ENCODE data around the gene IL4I1.

The IL4I1 gene

GRCh38 chr19:49860336-49861102 is 36.2 kb downstream of the IL4I1 start:
- no peak for TF ChIP-seq CTCF (conservative IDR thresholded peaks at IDR 0.05; ENCODE audit: low read depth, low read length)
- H3K4me3 ChIP-seq (ENCODE audit: low read length): no peak overlapping the region
- DNase-seq (ENCODE audit: low read depth): no peak

GRCh38 chr19:49859682-49860335 is 36.9 kb downstream of the IL4I1 start:
- no peak overlapping the region for H3K4me3 ChIP-seq (ENCODE audit: low read length)
- TF ChIP-seq CTCF (conservative IDR thresholded peaks at IDR 0.05; ENCODE audit: low read depth, low read length): no peak
- no peak for DNase-seq (ENCODE audit: low read depth)

- DNase-seq (ENCODE audit: low read depth): no peak
- no peak for TF ChIP-seq CTCF (conservative IDR thresholded peaks at IDR 0.05; ENCODE audit: low read depth, low read length)
- no peak overlapping the region for H3K4me3 ChIP-seq (ENCODE audit: low read length)
Measured at GRCh38 chr19:49858088-49858985, 38.4 kb downstream of the IL4I1 start.

GRCh38 chr19:49857838-49858087 is 38.9 kb downstream of the IL4I1 start:
- no peak for DNase-seq (ENCODE audit: low read depth)
- TF ChIP-seq CTCF (conservative IDR thresholded peaks at IDR 0.05; ENCODE audit: low read depth, low read length): no peak
- no peak overlapping the region for H3K4me3 ChIP-seq (ENCODE audit: low read length)

- no peak overlapping the region for H3K4me3 ChIP-seq (ENCODE audit: low read length)
- DNase-seq (ENCODE audit: low read depth): no peak
- no peak for TF ChIP-seq CTCF (conservative IDR thresholded peaks at IDR 0.05; ENCODE audit: low read depth, low read length)
Measured at GRCh38 chr19:49857061-49857837, 39.4 kb downstream of the IL4I1 start.

- H3K4me3 ChIP-seq (ENCODE audit: low read length): no peak overlapping the region
- no peak for DNase-seq (ENCODE audit: low read depth)
- no peak for TF ChIP-seq CTCF (conservative IDR thresholded peaks at IDR 0.05; ENCODE audit: low read depth, low read length)
Measured at GRCh38 chr19:49856574-49857021, 40.1 kb downstream of the IL4I1 start.
